Upper lobe of left lung (tissue), 6 donors: ENCODE results near the gene TRPV3. TPM values are rescaled to one million over a fixed set of nuclear protein-coding genes. Genes with fewer than 3 reads are reported as not detected.
A peak's percentile ranks its signal among the peaks of the same experiment; 100 is the strongest.

Experiments
- ATAC-seq, 2 donors: fragments of 200-7000 bp; cut with Tn5 transposase; one replicate each; pipeline ENCODE4 v1.9.1; 2022; ENCODE audit warnings: mild to moderate bottlenecking in 2 of 2, moderate library complexity in 2 of 2; ENCODE audit not compliant: low FRiP score in 2 of 2
- DNase-seq, 2 donors: peaks; one replicate each; pipeline ENCODE4 v3.0.0-alpha.2; 2019 to 2020
- H3K27ac ChIP-seq, 4 donors: fragments of 200-600 bp; sonication (generic); one replicate each; pipeline ENCODE4 v1.5.1; 2016 to 2019
- H3K27me3 ChIP-seq, 4 donors: fragments of 200-600 bp; sonication (generic); one replicate each; pipeline ENCODE4 v1.5.1; 2017 to 2019
- H3K36me3 ChIP-seq, 4 donors: fragments of 200-600 bp; sonication (generic); one replicate each; pipeline ENCODE4 v1.5.1; 2016 to 2019
- H3K4me1 ChIP-seq, 4 donors: fragments of 200-600 bp; sonication (generic); one replicate each; pipeline ENCODE4 v1.5.1; 2018 to 2019
- H3K4me3 ChIP-seq, 4 donors: fragments of 200-600 bp; sonication (generic); one replicate each; pipeline ENCODE4 v1.5.1; 2017 to 2019; ENCODE audit warnings: mild to moderate bottlenecking in 2 of 4, moderate library complexity in 1 of 4
- H3K9me3 ChIP-seq, 4 donors: fragments of 200-600 bp; sonication (generic); one replicate each; pipeline ENCODE4 v1.5.1; 2018 to 2019
- CTCF ChIP-seq, 6 experiments: fragments of 450-650 bp in 4 of 6; fragments of 200-600 bp in 2 of 6; sonication (generic) in 2 of 6; IDR thresholded peaks; one replicate each; pipeline ENCODE4 v1.5.1; 2016 to 2019; ENCODE audit warnings: antibody characterized with exemption in 6 of 6
- EP300 ChIP-seq, 4 donors: sonication (generic); formaldehyde crosslinking; IDR thresholded peaks; one replicate each; pipeline ENCODE4 v1.5.1; 2017; ENCODE audit warnings: antibody characterized with exemption in 4 of 4, control low read depth in 2 of 4
- POLR2A ChIP-seq, 4 donors: fragments of 450-650 bp; IDR thresholded peaks; one replicate each; pipeline ENCODE4 v1.5.1; 2016 to 2017; ENCODE audit warnings: antibody characterized with exemption in 4 of 4, mild to moderate bottlenecking in 2 of 4
- POLR2AphosphoS5 ChIP-seq, 2 donors: sonication (generic); formaldehyde crosslinking; IDR thresholded peaks; one replicate each; pipeline ENCODE4 v1.5.1; 2017; ENCODE audit warnings: antibody characterized with exemption in 2 of 2
- WGBS, 2 donors: methylation state at CpG; one replicate each; pipeline ENCODE4 v1.1.5; 2017 to 2018; 5-methylcytosine and 5-hydroxymethylcytosine counted together
- total RNA-seq, 6 donors: library from RNA; depleted of rRNA in 4 of 6; stranded (reverse); fragments of >200 nt in 4 of 6; gene quantifications; one replicate each; pipeline versions ENCODE4 v1.1.0 to v1.2.1, GENCODE V29; 2016 to 2021
- donor health status: DM: no; HTN: no; CAD: no; lungs with moderate emphysema.
- donor health status: DM: no; HTN: yes; CAD: no; lungs with severe emphysema.

Gene TRPV3
- total RNA-seq, 6 donors from 2014 or later: under 0.01 to 0.84 (median 0.28) TPM

- peak in 1 of 2 donors; percentile 85 for DNase-seq
- H3K27ac ChIP-seq: no peak overlapping the region
Observed at GRCh38 chr17:3529817-3530741, 27.5 kb downstream of the TRPV3 start.

GRCh38 chr17:3528880-3529511 lies 28.6 kb downstream of the TRPV3 start:
- Histone ChIP-seq H3K4me3 (no peak overlapping the region), H3K36me3 (no peaks in the 10 kb centered on the region), H3K9me3 (no peaks in the 10 kb centered on the region), H3K27me3 (no peaks in the 10 kb centered on the region), H3K4me1 (no peaks in the 10 kb centered on the region), H3K27ac (no peak overlapping the region)
- TF ChIP-seq POLR2A (IDR thresholded peaks at IDR 0.05) (no peak), EP300 (IDR thresholded peaks at IDR 0.05) (no peak), POLR2AphosphoS5 (IDR thresholded peaks at IDR 0.05) (no peak), CTCF (IDR thresholded peaks at IDR 0.05) (no peak)
- ATAC-seq (no peak), DNase-seq (no peak)
- 57 to 60% methylated on average over 5 to 11 of the region's 11 CpGs for WGBS, 2 donors

More at GRCh38 chr17:3529817-3530741, 27.5 kb downstream of the TRPV3 start:
- no peaks in the 10 kb centered on the region for H3K27me3 ChIP-seq
- no peaks in the 10 kb centered on the region for H3K36me3 ChIP-seq
- TF ChIP-seq POLR2AphosphoS5 (IDR thresholded peaks at IDR 0.05): no peak
- no peak overlapping the region for H3K4me3 ChIP-seq
- 52 to 55% methylated on average over 14 to 32 of the region's 32 CpGs for WGBS, 2 donors
- peak; percentile 56 to 92 for ATAC-seq
- H3K9me3 ChIP-seq: no peaks in the 10 kb centered on the region
- H3K4me1 ChIP-seq: no peaks in the 10 kb centered on the region

- TF ChIP-seq CTCF (IDR thresholded peaks at IDR 0.05) (no peak), POLR2AphosphoS5 (IDR thresholded peaks at IDR 0.05) (no peak), POLR2A (IDR thresholded peaks at IDR 0.05) (no peak)
- Histone ChIP-seq H3K9me3 (no peaks in the 10 kb centered on the region), H3K27me3 (no peaks in the 10 kb centered on the region), H3K4me3 (no peak overlapping the region), H3K27ac (no peak overlapping the region), H3K36me3 (no peaks in the 10 kb centered on the region), H3K4me1 (no peaks in the 10 kb centered on the region)
- no peak for DNase-seq
- ATAC-seq: no peak
- 72 to 83% methylated on average over 14 of the region's 14 CpGs for WGBS, 2 donors
Observed at GRCh38 chr17:3528403-3528851, 29.2 kb downstream of the TRPV3 start.

- H3K36me3 ChIP-seq: no peaks in the 10 kb centered on the region
- H3K27ac ChIP-seq: no peak overlapping the region
- 89 to 90% methylated on average over 4 to 8 of the region's 8 CpGs for WGBS, 2 donors
- no peak for ATAC-seq
- no peaks in the 10 kb centered on the region for H3K9me3 ChIP-seq
- TF ChIP-seq POLR2AphosphoS5 (IDR thresholded peaks at IDR 0.05) (no peak), POLR2A (IDR thresholded peaks at IDR 0.05) (no peak), EP300 (IDR thresholded peaks at IDR 0.05) (no peak), CTCF (IDR thresholded peaks at IDR 0.05) (no peak)
- no peak overlapping the region for H3K4me3 ChIP-seq
- H3K27me3 ChIP-seq: no peaks in the 10 kb centered on the region
- DNase-seq: no peak
- H3K4me1 ChIP-seq: no peaks in the 10 kb centered on the region
Observed at GRCh38 chr17:3527896-3528295, 29.7 kb downstream of the TRPV3 start.

- Histone ChIP-seq H3K9me3 (no peaks in the 10 kb centered on the region), H3K4me3 (no peak overlapping the region), H3K27me3 (no peaks in the 10 kb centered on the region), H3K36me3 (no peaks in the 10 kb centered on the region), H3K27ac (no peak overlapping the region), H3K4me1 (no peaks in the 10 kb centered on the region)
- WGBS, 2 donors: 88 to 92% methylated on average over 5 of the region's 5 CpGs
- TF ChIP-seq EP300 (IDR thresholded peaks at IDR 0.05): no peak
- no peak for TF ChIP-seq POLR2AphosphoS5 (IDR thresholded peaks at IDR 0.05)
- TF ChIP-seq CTCF (IDR thresholded peaks at IDR 0.05): no peak
- no peak for TF ChIP-seq POLR2A (IDR thresholded peaks at IDR 0.05)
- ATAC-seq (no peak), DNase-seq (no peak)
Observed at GRCh38 chr17:3527468-3527867, 30.1 kb downstream of the TRPV3 start.
